ENCODE results near the gene CHPF. TPM values are rescaled to one million over a fixed set of nuclear protein-coding genes. Genes with fewer than 3 reads are reported as not detected.

Gene CHPF
- 17.5 to 36.2 TPM (median 29.9 TPM) in 5 replicates for total RNA-seq (2022; extraction: Qiagen RNA extraction; ENCODE audit: low read depth)

GRCh38 chr2:219543596-219544358 is at the start of gene CHPF, which contains the start of gene TMEM198:
Gene CHPF, minus strand, starts transcription at chr2:219543809. Its CDS starts 271 bp downstream, at chr2:219543538.
Gene TMEM198, plus strand, starts transcription at chr2:219544028. Its CDS starts 700 bp downstream, at chr2:219544728.

GRCh38 chr2:219572237-219573001 is 28.8 kb upstream of the CHPF start, which contains the start of gene INHA:
Gene INHA, plus strand, starts transcription at chr2:219572310. Its CDS starts 65 bp downstream, at chr2:219572375.

GRCh38 chr2:219571311-219572236 is 28.0 kb upstream of the CHPF start, which contains the start of gene OBSL1:
Gene OBSL1, minus strand, starts transcription at chr2:219571539. Its CDS starts 307 bp downstream, at chr2:219571232.

GRCh38 chr2:219514196-219514761 is 29.3 kb downstream of the CHPF start, which contains the start of gene ASIC4:
Gene ASIC4, plus strand, starts transcription at chr2:219514482. Its CDS starts 243 bp downstream, at chr2:219514725.

DNA sequence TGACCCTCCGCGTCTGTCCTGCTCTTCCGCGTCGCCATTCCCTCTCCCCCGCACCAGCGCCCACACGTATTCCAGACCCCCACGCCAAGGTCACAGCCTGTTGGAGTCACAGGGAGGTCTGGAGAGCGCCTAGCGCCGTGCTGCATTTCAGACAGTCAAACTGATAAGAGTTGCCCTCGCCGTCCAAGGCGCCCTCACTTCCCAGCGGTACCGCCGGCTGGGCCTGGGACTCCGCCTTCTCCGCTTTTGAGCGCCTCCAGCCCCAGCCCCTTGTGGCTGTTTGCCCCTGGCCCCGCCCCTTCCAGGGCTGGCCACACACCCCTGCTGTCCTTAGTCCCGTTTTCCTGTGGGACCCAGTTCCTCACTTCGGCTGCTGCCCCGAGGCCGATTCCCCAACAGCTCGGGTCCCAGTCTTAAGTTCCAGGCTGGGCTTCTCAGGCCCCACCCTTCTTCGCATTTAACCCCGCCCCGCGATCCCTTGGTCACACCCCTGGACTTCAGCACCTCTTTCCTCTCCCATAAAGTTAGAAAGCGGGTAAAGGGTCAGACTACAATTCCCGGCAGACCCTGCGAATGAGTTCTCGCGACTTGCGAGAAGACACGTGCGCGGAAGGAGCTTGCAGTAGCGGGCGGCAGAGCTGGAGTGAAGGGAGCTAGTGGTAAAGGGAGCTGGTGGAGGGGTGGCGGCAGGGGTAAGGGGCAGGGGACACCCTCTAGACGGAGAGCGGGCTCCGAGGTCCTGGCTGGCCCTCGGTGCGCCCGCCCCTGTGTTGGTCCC is 45.1 kb downstream of the CHPF start, which contains the start of gene GMPPA:
Gene GMPPA (plus strand): TSS at position 612 of the 778 bp plus-strand sequence. CDS start 1,085 bp downstream, outside the sequence.

Other genes with a start within 250 kb of the CHPF start
- 0.87 to 2.0 TPM (median 1.3 TPM) in 5 replicates for gene PTPRN, start 234.4 kb downstream of the CHPF start, total RNA-seq (2022; extraction: Qiagen RNA extraction; ENCODE audit: low read depth)
- gene RESP18, start 211.1 kb downstream of the CHPF start, total RNA-seq (2022; extraction: Qiagen RNA extraction; ENCODE audit: low read depth) = not detected in 5 replicates
- 51.3 to 65.5 TPM (median 63.4 TPM) in 5 replicates for gene DNPEP, start 155.9 kb downstream of the CHPF start, total RNA-seq (2022; extraction: Qiagen RNA extraction; ENCODE audit: low read depth)
- 0.05 to 0.24 TPM (median 0.13 TPM) in 3 of 5 replicates, not detected in the others for gene DES, start 125.4 kb downstream of the CHPF start, total RNA-seq (2022; extraction: Qiagen RNA extraction; ENCODE audit: low read depth)
- gene SPEG, start 109.0 kb downstream of the CHPF start, total RNA-seq (2022; extraction: Qiagen RNA extraction; ENCODE audit: low read depth) = 5.1 to 7.8 TPM (median 6.5 TPM) in 5 replicates
- 33.3 to 39.2 TPM (median 37.5 TPM) in 5 replicates for gene GMPPA, start 44.9 kb downstream of the CHPF start, total RNA-seq (2022; extraction: Qiagen RNA extraction; ENCODE audit: low read depth)
- 0.05 to 0.07 TPM in 2 of 5 replicates, not detected in the others for gene ASIC4, start 29.3 kb downstream of the CHPF start, total RNA-seq (2022; extraction: Qiagen RNA extraction; ENCODE audit: low read depth)
- gene TMEM198, start 219 bp upstream of the CHPF start, total RNA-seq (2022; extraction: Qiagen RNA extraction; ENCODE audit: low read depth) = 0.47 to 1.3 TPM (median 0.95 TPM) in 5 replicates
- 17.0 to 24.0 TPM (median 20.1 TPM) in 5 replicates for gene OBSL1, start 27.7 kb upstream of the CHPF start, total RNA-seq (2022; extraction: Qiagen RNA extraction; ENCODE audit: low read depth)
- 0.17 to 0.81 TPM (median 0.51 TPM) in 5 replicates for gene INHA, start 28.5 kb upstream of the CHPF start, total RNA-seq (2022; extraction: Qiagen RNA extraction; ENCODE audit: low read depth)
- 13.4 to 20.4 TPM (median 16.7 TPM) in 5 replicates for gene STK11IP, start 54.0 kb upstream of the CHPF start, total RNA-seq (2022; extraction: Qiagen RNA extraction; ENCODE audit: low read depth)
- gene SLC4A3, start 83.8 kb upstream of the CHPF start, total RNA-seq (2022; extraction: Qiagen RNA extraction; ENCODE audit: low read depth) = 1.7 to 3.4 TPM (median 2.3 TPM) in 5 replicates

All from A549 treated with RU486 at 1 μM for 4 hours (cell line).